Activated naive CD8-positive, alpha-beta T cell (primary cell): ENCODE data around the gene ZCCHC7.
A peak's percentile ranks its signal among the peaks of the same experiment; 100 is the strongest.

Source experiments
- H3K27ac Mint-ChIP-seq: one replicate; pipeline ENCODE4 v1.8.0; 2021; ENCODE audit warnings: mixed read lengths
- H3K27me3 Mint-ChIP-seq: one replicate; pipeline ENCODE4 v1.8.0; 2021; ENCODE audit warnings: mixed read lengths
- H3K36me3 Mint-ChIP-seq: one replicate; pipeline ENCODE4 v1.8.0; 2021; ENCODE audit warnings: mixed read lengths
- H3K4me1 Mint-ChIP-seq: one replicate; pipeline ENCODE4 v1.8.0; 2021; ENCODE audit warnings: low read depth, mixed read lengths
- H3K4me3 Mint-ChIP-seq: one replicate; pipeline ENCODE4 v1.8.0; 2021; ENCODE audit warnings: mild to moderate bottlenecking, mixed read lengths
- H3K9me3 Mint-ChIP-seq: one replicate; pipeline ENCODE4 v1.8.0; 2021; ENCODE audit warnings: low read depth, mixed read lengths

Gene ZCCHC7

GRCh38 chr9:37229882-37230482 lies 109.6 kb downstream of the ZCCHC7 start:
- Mint-ChIP-seq H3K36me3 (peaks cover 12% of the 10 kb centered on the region), H3K9me3 (peaks cover 3% of the 10 kb centered on the region), H3K27ac (no peak overlapping the region), H3K4me1 (peaks cover 21% of the 10 kb centered on the region), H3K27me3 (no peaks in the 10 kb centered on the region), H3K4me3 (no peak overlapping the region)

DNA sequence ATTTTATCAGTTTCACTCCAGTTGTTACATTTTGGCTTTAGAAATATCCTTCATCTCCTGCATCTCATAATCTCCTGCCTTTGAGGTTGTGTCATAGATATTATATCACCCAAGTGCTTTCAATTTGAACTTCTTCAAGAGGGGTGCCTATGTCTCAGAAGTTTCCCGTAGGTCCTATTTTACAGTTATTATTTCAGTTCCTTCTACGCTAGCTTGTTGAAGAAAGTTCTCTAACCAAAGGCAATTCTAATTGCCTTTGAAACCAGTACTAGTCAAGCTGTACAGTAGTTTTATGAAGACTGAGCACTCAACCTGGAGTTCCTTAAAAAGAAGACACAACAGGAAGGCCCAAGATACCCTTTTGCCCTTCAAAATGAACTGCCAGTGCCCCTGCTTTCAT lies 116.4 kb downstream of the ZCCHC7 start:
- H3K4me1 Mint-ChIP-seq: peaks cover 39% of the 10 kb centered on the region

GRCh38 chr9:37238122-37238521 lies 117.7 kb downstream of the ZCCHC7 start:
- peaks cover 36% of the 10 kb centered on the region for H3K4me1 Mint-ChIP-seq
- H3K36me3 Mint-ChIP-seq: peaks cover 29% of the 10 kb centered on the region
- H3K27ac Mint-ChIP-seq: peak overlapping the region; percentile 5
- H3K4me3 Mint-ChIP-seq: no peak overlapping the region
- H3K9me3 Mint-ChIP-seq: peaks cover 3% of the 10 kb centered on the region
- no peaks in the 10 kb centered on the region for H3K27me3 Mint-ChIP-seq

More for the DNA sequence above, 116.4 kb downstream of the ZCCHC7 start:
- H3K4me3 Mint-ChIP-seq: no peak overlapping the region
- H3K9me3 Mint-ChIP-seq: peaks cover 3% of the 10 kb centered on the region
- no peak overlapping the region for H3K27ac Mint-ChIP-seq
- no peaks in the 10 kb centered on the region for H3K27me3 Mint-ChIP-seq
- peaks cover 28% of the 10 kb centered on the region for H3K36me3 Mint-ChIP-seq

DNA sequence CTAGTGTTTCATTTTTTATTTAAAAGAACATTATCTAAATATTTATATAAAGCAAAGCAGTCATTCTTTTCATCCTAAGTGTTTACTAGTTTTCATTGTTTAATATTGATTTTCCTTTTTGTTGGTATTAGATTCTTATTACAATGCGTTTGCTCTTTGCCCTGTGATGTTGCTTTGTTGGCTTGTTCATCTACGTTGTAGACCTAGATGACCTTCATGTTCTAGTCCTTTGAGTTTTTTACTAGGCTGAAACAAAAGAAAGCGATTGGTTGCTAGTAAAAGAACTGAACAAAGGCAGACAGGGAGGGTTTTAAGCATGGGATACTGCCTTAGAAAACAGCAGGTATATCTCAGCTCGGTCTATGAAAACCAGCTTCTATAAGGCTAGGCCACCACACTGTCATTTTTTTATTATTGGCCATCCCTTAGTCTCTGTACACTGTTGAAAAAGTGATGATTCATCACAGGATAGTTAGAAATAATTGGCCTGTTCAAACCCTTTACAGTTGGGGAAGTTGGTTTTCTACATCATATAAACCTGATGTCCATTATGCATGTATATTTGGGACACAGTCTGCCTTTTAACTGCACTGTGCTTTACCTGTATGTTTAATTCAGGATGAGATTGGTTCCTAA lies 119.0 kb downstream of the ZCCHC7 start:
- no peak overlapping the region for H3K27ac Mint-ChIP-seq
- peaks cover 21% of the 10 kb centered on the region for H3K36me3 Mint-ChIP-seq
- no peak overlapping the region for H3K4me3 Mint-ChIP-seq
- H3K4me1 Mint-ChIP-seq: peaks cover 31% of the 10 kb centered on the region
- H3K9me3 Mint-ChIP-seq: no peaks in the 10 kb centered on the region
- no peaks in the 10 kb centered on the region for H3K27me3 Mint-ChIP-seq

DNA sequence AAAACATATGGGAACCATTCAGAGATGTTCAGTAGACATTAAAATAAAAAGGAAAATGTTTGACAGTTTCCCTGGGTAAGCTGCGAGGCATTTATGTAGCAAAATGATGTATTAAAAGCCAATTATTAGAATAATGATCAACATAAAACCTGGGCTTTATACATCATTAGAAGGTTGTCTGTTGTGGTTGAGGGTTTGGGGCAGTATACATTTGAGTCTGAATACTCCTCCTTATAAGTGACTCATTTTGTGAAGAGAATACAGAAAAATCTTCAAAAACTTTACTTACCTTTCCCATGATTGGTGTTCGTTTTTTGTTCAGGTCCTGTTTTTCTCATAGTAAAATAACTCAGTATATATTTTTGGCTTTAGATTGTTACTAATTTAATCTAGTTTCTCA lies 119.5 kb downstream of the ZCCHC7 start:
- peaks cover 32% of the 10 kb centered on the region for H3K4me1 Mint-ChIP-seq

DNA sequence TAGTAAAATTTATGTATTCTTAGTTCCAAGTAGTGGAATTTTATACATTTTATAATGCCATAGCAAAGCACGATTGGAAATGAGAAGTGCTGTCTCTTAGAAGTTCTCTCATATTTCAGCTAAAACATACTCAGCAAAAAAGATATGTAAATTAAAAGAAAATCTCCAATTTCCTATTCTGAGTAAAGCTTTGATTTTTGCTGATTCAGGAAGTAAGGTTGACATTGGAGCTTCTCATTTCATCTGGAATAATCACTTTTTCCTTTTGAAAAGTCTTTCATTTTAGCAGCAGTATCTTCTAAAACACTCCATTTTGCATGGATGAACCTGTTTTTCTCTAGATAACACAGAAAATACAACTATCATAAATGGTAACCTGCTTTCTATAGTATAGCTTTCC lies 121.0 kb downstream of the ZCCHC7 start:
- Mint-ChIP-seq H3K36me3 (peaks cover 17% of the 10 kb centered on the region), H3K9me3 (no peaks in the 10 kb centered on the region), H3K27me3 (no peaks in the 10 kb centered on the region), H3K27ac (no peak overlapping the region), H3K4me1 (peaks cover 33% of the 10 kb centered on the region), H3K4me3 (no peak overlapping the region)

More for the DNA sequence above, 119.5 kb downstream of the ZCCHC7 start:
- Mint-ChIP-seq H3K36me3 (peaks cover 19% of the 10 kb centered on the region), H3K4me3 (no peak overlapping the region), H3K9me3 (no peaks in the 10 kb centered on the region), H3K27ac (no peak overlapping the region), H3K27me3 (no peaks in the 10 kb centered on the region)

- peaks cover 27% of the 10 kb centered on the region for H3K4me1 Mint-ChIP-seq
- H3K36me3 Mint-ChIP-seq: peaks cover 14% of the 10 kb centered on the region
- no peak overlapping the region for H3K4me3 Mint-ChIP-seq
- no peaks in the 10 kb centered on the region for H3K27me3 Mint-ChIP-seq
- no peaks in the 10 kb centered on the region for H3K9me3 Mint-ChIP-seq
- H3K27ac Mint-ChIP-seq: no peak overlapping the region
These were observed 121.7 kb downstream of the ZCCHC7 start for GRCh38 chr9:37242089-37242488.

DNA sequence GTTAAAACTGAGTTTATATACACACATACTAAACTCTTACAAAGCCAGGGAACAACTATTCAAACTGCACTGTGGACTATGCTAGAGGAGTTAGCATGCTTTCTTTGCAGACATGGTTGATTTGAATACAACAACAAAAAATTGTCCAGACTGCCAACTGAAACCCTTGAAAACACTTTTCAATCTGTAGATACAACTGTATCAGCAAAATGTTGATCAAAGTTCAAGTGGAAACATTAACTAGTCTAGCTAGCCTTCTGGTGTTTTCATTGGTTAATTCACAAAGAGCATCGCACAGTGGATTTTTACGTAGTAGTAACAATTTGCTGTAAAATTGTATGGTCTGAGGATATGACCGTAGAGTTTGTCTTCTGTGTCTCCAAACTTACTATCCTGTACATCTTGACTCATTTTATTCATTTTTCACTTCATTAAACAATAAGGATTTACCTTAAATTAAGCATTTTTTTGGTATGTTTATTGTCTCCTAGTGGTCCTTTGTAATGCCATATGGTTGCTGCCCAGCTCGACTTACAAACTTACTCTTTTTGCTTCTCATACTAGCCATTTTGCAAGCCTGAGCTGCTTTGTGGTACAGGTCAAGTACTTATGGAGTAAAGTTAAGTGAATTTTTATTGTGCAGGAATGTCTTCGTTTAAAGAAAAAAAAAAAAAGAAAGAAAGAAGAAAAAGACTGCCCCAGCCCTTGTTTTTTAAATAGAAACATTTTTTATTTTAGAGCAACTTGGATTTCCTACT lies 123.4 kb downstream of the ZCCHC7 start:
- Mint-ChIP-seq H3K4me3 (no peak overlapping the region), H3K4me1 (peaks cover 16% of the 10 kb centered on the region), H3K27ac (no peak overlapping the region), H3K27me3 (no peaks in the 10 kb centered on the region), H3K9me3 (no peaks in the 10 kb centered on the region), H3K36me3 (peaks cover 9% of the 10 kb centered on the region)

- H3K4me3 Mint-ChIP-seq: no peak overlapping the region
- H3K9me3 Mint-ChIP-seq: no peaks in the 10 kb centered on the region
- no peaks in the 10 kb centered on the region for H3K27me3 Mint-ChIP-seq
- no peak overlapping the region for H3K27ac Mint-ChIP-seq
- H3K4me1 Mint-ChIP-seq: peaks cover 14% of the 10 kb centered on the region
- H3K36me3 Mint-ChIP-seq: peaks cover 23% of the 10 kb centered on the region
These were observed 126.5 kb downstream of the ZCCHC7 start for GRCh38 chr9:37246826-37247225.

GRCh38 chr9:37248651-37249163 lies 128.3 kb downstream of the ZCCHC7 start:
- Mint-ChIP-seq H3K27me3 (no peaks in the 10 kb centered on the region), H3K4me3 (no peak overlapping the region), H3K4me1 (peaks cover 15% of the 10 kb centered on the region), H3K27ac (no peak overlapping the region), H3K9me3 (peaks cover 4% of the 10 kb centered on the region), H3K36me3 (peaks cover 32% of the 10 kb centered on the region)

DNA sequence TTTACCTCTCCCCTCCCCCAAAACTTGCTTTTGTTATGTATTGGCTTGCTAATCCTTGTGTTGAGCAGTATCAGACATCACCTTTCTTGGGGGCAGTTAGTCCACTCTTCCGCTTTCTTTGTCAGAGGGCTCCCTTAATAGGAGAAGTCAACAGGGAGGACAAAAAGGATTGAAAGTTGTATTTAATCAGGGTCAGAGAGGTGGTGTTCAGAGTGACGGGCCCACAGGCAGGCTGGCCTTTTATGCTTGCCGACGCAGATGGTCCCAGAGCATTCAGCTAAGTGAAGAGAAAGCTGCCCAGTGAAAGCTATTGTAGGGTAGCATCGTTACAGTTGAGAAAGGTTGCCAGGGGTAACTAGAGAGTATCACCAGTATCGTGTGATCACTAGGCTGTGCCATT lies 131.1 kb downstream of the ZCCHC7 start:
- H3K36me3 Mint-ChIP-seq: peaks cover 42% of the 10 kb centered on the region
- H3K27ac Mint-ChIP-seq: no peak overlapping the region
- peaks cover 4% of the 10 kb centered on the region for H3K9me3 Mint-ChIP-seq
- H3K4me1 Mint-ChIP-seq: peaks cover 13% of the 10 kb centered on the region
- no peak overlapping the region for H3K4me3 Mint-ChIP-seq
- no peaks in the 10 kb centered on the region for H3K27me3 Mint-ChIP-seq

DNA sequence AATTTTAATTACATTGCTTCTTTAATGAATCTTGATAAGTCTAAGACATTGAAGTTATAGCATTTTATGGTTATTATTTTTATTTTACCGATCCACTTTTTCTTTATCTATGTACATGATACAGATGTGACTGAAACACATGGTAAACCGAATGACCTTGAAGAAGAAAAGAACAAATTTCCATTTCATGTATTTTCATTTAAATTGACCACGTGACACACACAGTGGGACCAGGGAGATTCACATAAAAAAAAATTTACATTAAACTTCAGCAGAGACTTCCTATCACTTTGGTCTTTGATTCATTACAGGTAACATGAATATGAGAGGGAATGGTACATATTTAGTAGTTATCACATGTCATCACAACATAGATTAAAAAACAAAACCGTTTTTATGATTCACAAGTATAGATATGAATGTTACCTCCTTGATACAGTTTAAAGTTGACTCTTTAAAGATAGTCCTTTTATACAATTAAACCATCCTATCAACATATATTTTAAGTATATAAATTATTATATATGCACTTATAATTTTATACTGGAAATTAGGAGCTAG lies 133.1 kb downstream of the ZCCHC7 start:
- H3K27ac Mint-ChIP-seq: no peak overlapping the region
- H3K4me1 Mint-ChIP-seq: peaks cover 20% of the 10 kb centered on the region
- H3K36me3 Mint-ChIP-seq: peaks cover 43% of the 10 kb centered on the region
- H3K4me3 Mint-ChIP-seq: no peak overlapping the region
- no peaks in the 10 kb centered on the region for H3K27me3 Mint-ChIP-seq
- H3K9me3 Mint-ChIP-seq: peaks cover 4% of the 10 kb centered on the region

GRCh38 chr9:37255187-37255586 lies 134.8 kb downstream of the ZCCHC7 start:
- Mint-ChIP-seq H3K9me3 (peaks cover 4% of the 10 kb centered on the region), H3K36me3 (peaks cover 40% of the 10 kb centered on the region), H3K27ac (no peak overlapping the region), H3K4me3 (no peak overlapping the region), H3K27me3 (no peaks in the 10 kb centered on the region), H3K4me1 (peaks cover 28% of the 10 kb centered on the region)

DNA sequence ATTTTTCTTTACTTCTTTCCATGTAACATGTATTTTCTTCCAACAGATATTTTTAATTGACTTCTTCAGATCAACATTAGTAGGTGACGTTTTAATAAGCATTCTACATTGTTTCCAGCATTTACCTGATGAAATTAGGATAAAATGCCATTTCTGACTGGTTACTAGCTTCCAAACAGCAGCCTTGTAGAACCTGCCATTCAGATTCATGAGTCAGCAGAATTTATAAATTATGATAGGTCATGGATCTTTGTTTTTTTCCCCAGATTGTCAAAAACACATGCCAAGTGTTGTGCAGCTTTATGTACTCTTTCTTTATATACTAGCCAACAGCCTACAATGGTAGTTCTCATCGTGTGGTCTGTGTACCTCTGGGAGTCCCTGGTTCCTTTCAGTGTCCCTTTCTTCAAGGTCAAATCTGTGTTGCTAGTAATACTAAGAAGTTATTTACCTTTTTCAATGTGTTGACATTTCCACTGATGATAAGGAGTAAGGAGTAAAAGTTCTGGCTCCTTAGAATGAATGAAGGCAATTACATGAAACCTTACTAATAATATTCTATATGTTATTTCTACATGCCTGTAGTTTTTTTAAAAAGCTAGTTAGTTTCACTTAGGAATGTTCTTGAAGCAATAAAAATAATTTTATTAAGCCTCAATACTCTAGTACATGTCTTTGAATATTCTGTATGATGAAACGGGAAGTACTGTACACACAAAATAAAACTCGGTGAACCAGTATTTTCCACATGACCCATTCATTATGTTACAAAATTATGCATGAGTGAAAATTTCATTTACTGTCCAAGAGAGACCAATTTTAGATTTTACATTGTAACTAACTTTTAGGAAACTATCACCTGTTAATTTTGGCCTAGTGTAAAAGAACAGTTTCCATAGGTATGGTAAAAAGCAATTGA lies 135.8 kb downstream of the ZCCHC7 start:
- no peak overlapping the region for H3K27ac Mint-ChIP-seq
- peaks cover 36% of the 10 kb centered on the region for H3K36me3 Mint-ChIP-seq
- no peak overlapping the region for H3K4me3 Mint-ChIP-seq
- H3K27me3 Mint-ChIP-seq: no peaks in the 10 kb centered on the region
- H3K9me3 Mint-ChIP-seq: peaks cover 4% of the 10 kb centered on the region
- peaks cover 33% of the 10 kb centered on the region for H3K4me1 Mint-ChIP-seq
